Right atrium auricular region (tissue), 2 donors: Measurements from ENCODE around the gene NPTX1. TPM values are rescaled to one million over a fixed set of nuclear protein-coding genes. Genes with fewer than 3 reads are reported as not detected.

Experiments used
- DNase-seq: peaks from one replicate; pipeline ENCODE4 v3.0.0-alpha.2; 2019; ENCODE audit warnings: low spot score
- H3K27ac ChIP-seq, 2 donors: fragments of 200-600 bp; sonication (generic); 1 replicate in 1 of 2; 2 replicates in 1 of 2; pipeline ENCODE4 v1.5.1; 2016 to 2019
- H3K27me3 ChIP-seq, 2 donors: fragments of 200-600 bp; sonication (generic); one replicate each; pipeline versions ENCODE4 v1.5.1 to v1.6.0; 2017 to 2019
- H3K36me3 ChIP-seq: fragments of 200-600 bp; sonication (generic); one replicate; pipeline ENCODE4 v1.5.1; 2016
- H3K4me1 ChIP-seq, 2 donors: fragments of 200-600 bp; sonication (generic); one replicate each; pipeline versions ENCODE4 v1.5.1 to v1.6.0; 2017 to 2019
- H3K4me3 ChIP-seq, 2 donors: fragments of 200-600 bp; sonication (generic); 1 replicate in 1 of 2; 2 replicates in 1 of 2; pipeline ENCODE4 v1.5.1; 2017 to 2019; ENCODE audit warnings: mild to moderate bottlenecking in 1 of 2, moderate library complexity in 1 of 2
- H3K9me3 ChIP-seq, 2 donors: fragments of 200-600 bp; sonication (generic); one replicate each; pipeline ENCODE4 v1.5.1; 2019
- CTCF ChIP-seq, 2 donors: fragments of 200-600 bp; sonication (generic); IDR thresholded peaks; one replicate each; pipeline ENCODE4 v1.5.1; 2019; ENCODE audit warnings: antibody characterized with exemption in 2 of 2
- total RNA-seq, 2 donors: library from RNA; depleted of rRNA; stranded (reverse); fragments of >200 nt; gene quantifications; one replicate each; pipeline ENCODE4 v1.1.0, GENCODE V29; 2016

The NPTX1 gene
- total RNA-seq, 2 donors from 2014 or later: not detected

DNA sequence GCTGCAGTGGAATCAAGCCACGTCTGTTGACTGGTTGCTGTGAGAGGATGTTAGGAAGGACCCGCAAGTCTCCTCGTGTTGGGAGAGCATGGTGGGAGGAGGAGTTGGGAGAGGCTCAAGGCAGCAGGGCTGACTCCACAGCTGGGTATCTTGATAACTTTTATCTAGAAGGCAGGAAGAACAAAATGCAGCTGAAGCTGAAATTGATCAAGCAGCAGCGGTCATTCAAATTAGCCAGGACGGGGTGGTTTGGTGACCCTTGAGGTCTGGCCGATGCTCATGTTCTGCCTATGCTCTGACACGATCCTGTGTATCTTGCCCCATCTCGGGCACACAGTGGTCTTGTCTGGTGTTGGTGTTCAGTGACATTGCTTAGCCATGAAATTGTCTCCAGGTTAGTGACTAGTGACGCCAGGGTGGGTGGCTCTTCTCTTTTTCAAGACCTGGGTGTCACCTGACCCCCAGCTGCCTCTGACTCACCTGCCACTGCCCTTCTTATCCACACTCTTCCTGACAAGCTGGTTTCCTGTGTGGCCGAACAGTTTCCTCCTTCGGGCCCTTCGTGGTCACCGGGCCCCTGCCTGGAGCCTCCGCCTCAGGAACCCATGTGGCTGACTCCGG lies 19.1 kb downstream of the NPTX1 start:
- no peaks in the 10 kb centered on the region for H3K27me3 ChIP-seq
- DNase-seq: no peak
- H3K36me3 ChIP-seq: no peaks in the 10 kb centered on the region
- peak overlapping the region in 1 of 2 donors; percentile 96 for H3K27ac ChIP-seq
- H3K9me3 ChIP-seq: no peaks in the 10 kb centered on the region
- H3K4me1 ChIP-seq: peaks cover 0 to 44% of the 10 kb centered on the region in 2 donors
- TF ChIP-seq CTCF (IDR thresholded peaks at IDR 0.05): no peak
- H3K4me3 ChIP-seq: peak overlapping the region in 1 of 2 donors; percentile 3

DNA sequence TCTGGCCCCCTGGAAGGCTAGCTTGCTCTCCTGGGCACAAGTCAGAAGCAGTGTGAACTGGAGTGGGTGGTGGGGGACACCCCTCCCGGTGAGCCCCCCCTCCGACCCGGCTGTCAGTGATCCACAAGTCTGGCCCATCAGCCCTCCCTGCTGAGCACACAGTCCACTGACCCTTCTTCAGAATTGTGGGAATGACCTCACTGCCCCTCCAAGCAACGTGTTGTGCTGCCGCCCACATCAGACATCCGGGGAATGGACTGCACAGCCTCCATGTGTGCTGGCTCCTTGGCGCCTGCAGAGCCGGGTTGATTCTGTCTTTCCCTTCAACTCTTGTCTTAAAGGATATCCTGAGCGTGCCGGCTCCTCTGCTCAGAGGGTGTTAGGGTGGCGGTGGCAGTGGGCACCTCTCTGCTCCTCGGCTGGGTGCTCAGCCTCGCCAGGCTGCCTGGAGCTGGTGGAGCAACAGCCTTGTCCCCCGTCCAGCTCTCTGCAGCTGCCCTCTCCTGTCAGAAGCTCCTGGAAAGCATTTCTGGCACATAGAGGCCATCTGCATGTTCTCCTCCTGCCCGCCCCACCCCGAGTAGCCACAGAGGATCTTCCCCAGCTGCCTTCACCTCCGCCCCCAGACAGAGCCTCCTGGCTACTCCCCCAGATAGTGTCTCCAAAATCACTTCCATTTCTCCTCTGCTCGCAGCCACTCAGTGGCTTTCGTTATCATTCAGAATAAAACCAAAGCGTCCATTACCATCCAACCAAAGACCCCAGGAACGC lies 19.8 kb downstream of the NPTX1 start:
- H3K27me3 ChIP-seq: no peaks in the 10 kb centered on the region
- TF ChIP-seq CTCF (IDR thresholded peaks at IDR 0.05): no peak
- H3K36me3 ChIP-seq: no peaks in the 10 kb centered on the region
- peak overlapping the region in 1 of 2 donors; percentile 96 for H3K27ac ChIP-seq
- no peak for DNase-seq
- no peaks in the 10 kb centered on the region for H3K9me3 ChIP-seq
- H3K4me3 ChIP-seq: peak overlapping the region in 1 of 2 donors; percentile 3
- peaks cover 0 to 44% of the 10 kb centered on the region in 2 donors for H3K4me1 ChIP-seq

- Histone ChIP-seq H3K4me3 (no peak overlapping the region), H3K9me3 (no peaks in the 10 kb centered on the region), H3K27ac (peak overlapping the region in 1 of 2 donors; percentile 96), H3K4me1 (peaks cover 0 to 38% of the 10 kb centered on the region in 2 donors), H3K36me3 (no peaks in the 10 kb centered on the region), H3K27me3 (no peaks in the 10 kb centered on the region)
- TF ChIP-seq CTCF (IDR thresholded peaks at IDR 0.05): no peak
- DNase-seq: no peak
Observed at GRCh38 chr17:80455784-80456183, 20.6 kb downstream of the NPTX1 start.

GRCh38 chr17:80455336-80455710 lies 21.1 kb downstream of the NPTX1 start:
- Histone ChIP-seq H3K4me3 (peak overlapping the region; percentile 76 to 92), H3K27me3 (no peaks in the 10 kb centered on the region), H3K27ac (peak overlapping the region; percentile 96 to 100), H3K36me3 (no peaks in the 10 kb centered on the region), H3K4me1 (peaks cover 0 to 34% of the 10 kb centered on the region in 2 donors), H3K9me3 (no peaks in the 10 kb centered on the region)
- peak; percentile 61 for DNase-seq
- no peak for TF ChIP-seq CTCF (IDR thresholded peaks at IDR 0.05)

DNA sequence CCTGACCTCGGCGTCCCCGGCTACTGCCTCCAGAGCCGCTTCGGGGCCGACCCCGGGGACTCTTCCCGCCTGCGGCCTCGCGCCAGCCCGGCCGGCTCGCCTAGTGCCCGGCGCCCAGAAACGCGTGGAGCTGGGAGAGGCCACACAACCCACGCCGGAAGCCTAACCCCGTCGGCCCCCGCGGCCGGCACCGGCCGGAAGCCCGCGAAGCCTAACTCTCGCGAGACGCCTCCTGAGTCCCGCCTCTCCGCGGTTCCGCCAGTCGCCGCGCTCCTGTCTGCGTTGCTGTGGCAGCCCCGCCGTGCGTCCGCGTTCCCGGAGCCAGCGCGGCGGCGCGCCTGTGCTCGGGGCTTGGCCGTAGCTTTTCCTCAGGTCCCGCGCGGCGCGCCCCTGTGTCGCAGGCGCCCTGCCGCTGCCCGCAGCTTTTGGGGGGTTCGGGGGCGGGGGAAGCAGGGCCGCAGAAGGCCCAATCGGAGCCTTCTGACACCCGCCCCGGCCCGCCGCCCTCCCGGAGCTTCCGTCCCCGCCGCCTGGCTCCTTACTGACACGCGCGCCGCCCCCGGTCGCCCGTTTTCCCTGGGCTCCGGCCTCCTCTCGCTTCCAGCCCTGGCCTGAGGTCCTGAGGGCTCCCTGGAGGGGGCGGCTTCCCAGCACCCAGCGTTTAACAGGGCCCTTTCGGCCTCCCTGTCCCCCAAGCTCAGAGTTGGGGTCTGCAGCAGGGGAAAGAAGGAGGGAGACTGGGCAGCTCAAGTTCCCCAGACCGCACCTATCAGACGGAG lies 21.7 kb downstream of the NPTX1 start:
- no peaks in the 10 kb centered on the region for H3K9me3 ChIP-seq
- no peaks in the 10 kb centered on the region for H3K27me3 ChIP-seq
- H3K4me3 ChIP-seq: peak overlapping the region; percentile 76 to 92
- DNase-seq: peak; percentile 95
- peaks cover 0 to 31% of the 10 kb centered on the region in 2 donors for H3K4me1 ChIP-seq
- H3K36me3 ChIP-seq: no peaks in the 10 kb centered on the region
- H3K27ac ChIP-seq: peak overlapping the region; percentile 96 to 100
- peak in 1 of 2 donors; percentile 16 for TF ChIP-seq CTCF (IDR thresholded peaks at IDR 0.05)
